Astrocyte (in vitro differentiated cells and primary cell): ENCODE data around the gene ZNF593OS.

ENCODE experiments used
- CTCF ChIP-seq: IDR thresholded peaks from 2 replicates; pipeline ENCODE4 v1.5.1; 2011; ENCODE audit warnings: low read depth, mild to moderate bottlenecking, inconsistent platforms, low read length, moderate library complexity; ENCODE audit not compliant: insufficient read depth
- EZH2 ChIP-seq: IDR thresholded peaks from 2 replicates; pipeline ENCODE4 v1.6.1; 2012; ENCODE audit warnings: mild to moderate bottlenecking, low read length, inconsistent platforms; ENCODE audit not compliant: insufficient read depth

- TF ChIP-seq CTCF (no peak), EZH2 (no peak)
Observed at GRCh38 chr1:26132128-26132833, 39.4 kb downstream of the ZNF593OS start.
